K562 (cell line): ENCODE data around the gene KCNAB2. TPM values are rescaled to one million over a fixed set of nuclear protein-coding genes. Genes with fewer than 3 reads are reported as not detected.

Source experiments
- ATAC-seq: fragments of 200-7000 bp; cut with Tn5 transposase; 3 replicates; pipeline ENCODE4 v1.9.1; 2020; ENCODE audit warnings: moderate library complexity
- BruUV-seq: library from RNA; stranded (reverse); fragments of 400-500 nt; replicated peaks from 2 replicates; lab custom pipeline; 2021; lab: Mats Ljungman, UMichigan
- CTCF ChIA-PET: fragments of 300-600 bp; formaldehyde crosslinking; extraction: SDS; loops from one replicate; lab custom pipeline; 2021; ENCODE audit warnings: low intra/inter-chr PET ratio; lab: Yijun Ruan, JAX
- POLR2A ChIA-PET: fragments of 300-600, 350-650 bp; sonication (Branson Sonifier 250); formaldehyde crosslinking; extraction: SDS; loops from one replicate; lab custom pipeline; 2021; ENCODE audit warnings: antibody characterized with exemption, inconsistent platforms; lab: Yijun Ruan, JAX
- DNase-seq, 4 experiments: peaks; one replicate each; pipeline versions ENCODE4 v3.0.0 to v3.0.0-alpha.2; 2011 to 2018; ENCODE audit warnings: low spot score in 3 of 4, mixed read lengths in 3 of 4; ENCODE audit errors: extremely low read depth in 1 of 4
- FAIRE-seq: peaks from 2 replicates; lab custom pipeline; 2011; peaks lifted over from hg19 to GRCh38; lab: Jason Lieb, UNC
- H2AFZ ChIP-seq: 2 replicates; pipeline ENCODE4 v1.6.0; 2011; ENCODE audit warnings: low read depth, low read length, control low read depth, inconsistent platforms
- H3K27ac ChIP-seq: fragments of 200-600 bp; 3 replicates; pipeline ENCODE4 v1.8.0; 2011; ENCODE audit warnings: low read depth, mild to moderate bottlenecking, control low read depth, inconsistent platforms, low read length, moderate library complexity, mixed read lengths; ENCODE audit errors: extremely low read depth
- H3K27me3 ChIP-seq, 2 experiments: fragments of 300-600 bp in 1 of 2; 2 replicates in 1 of 2; 3 replicates in 1 of 2; pipeline versions ENCODE4 v1.6.0 to v1.8.0; 2011; ENCODE audit warnings: inconsistent platforms in 2 of 2, low read length in 2 of 2, mild to moderate bottlenecking in 1 of 2, mixed read lengths in 1 of 2, moderate library complexity in 1 of 2; ENCODE audit not compliant: control insufficient read depth in 2 of 2, insufficient read depth in 2 of 2
- H3K36me3 ChIP-seq: fragments of 300-600 bp; 3 replicates; pipeline ENCODE4 v1.8.0; 2011; ENCODE audit warnings: mild to moderate bottlenecking, low read length, inconsistent platforms; ENCODE audit not compliant: control insufficient read depth, insufficient read depth
- H3K4me1 ChIP-seq, 2 experiments: fragments of 200-600 bp in 1 of 2; replicated peaks in 1 of 2; 2 replicates in 1 of 2; 3 replicates in 1 of 2; pipeline versions ENCODE4 v1.5.1 to v1.8.0; 2011; ENCODE audit warnings: inconsistent platforms in 2 of 2, low read length in 2 of 2, mild to moderate bottlenecking in 1 of 2, mixed read lengths in 1 of 2, moderate library complexity in 1 of 2; ENCODE audit not compliant: control insufficient read depth in 2 of 2, insufficient read depth in 2 of 2
- H3K4me2 ChIP-seq: 2 replicates; pipeline ENCODE4 v1.6.1; 2011; ENCODE audit warnings: low read length, control low read depth, inconsistent platforms, mixed read lengths; ENCODE audit not compliant: insufficient read depth
- H3K4me3 ChIP-seq: fragments of 200-600 bp; sonication (generic), shearing (Covaris generic); 2 replicates; pipeline ENCODE4 v1.5.1; 2016; ENCODE audit warnings: control low read depth, inconsistent platforms
- H3K79me2 ChIP-seq: fragments of 200-600 bp; 3 replicates; pipeline ENCODE4 v1.8.0; 2011; ENCODE audit warnings: low read length, inconsistent platforms; ENCODE audit not compliant: control insufficient read depth, insufficient read depth
- H3K9ac ChIP-seq, 2 experiments: 2 replicates each; pipeline versions ENCODE4 v1.6.0 to v1.6.1; 2011; ENCODE audit warnings: low read depth in 2 of 2, low read length in 2 of 2, control low read depth in 1 of 2, inconsistent platforms in 1 of 2, mild to moderate bottlenecking in 1 of 2, mixed read lengths in 1 of 2; ENCODE audit not compliant: insufficient read depth in 1 of 2
- H3K9me1 ChIP-seq: one replicate; pipeline ENCODE4 v1.6.0; 2011; ENCODE audit warnings: inconsistent platforms, mild to moderate bottlenecking, low read length, moderate library complexity; ENCODE audit not compliant: control insufficient read depth, insufficient read depth
- H3K9me3 ChIP-seq: replicated peaks from 2 replicates; pipeline ENCODE4 v1.5.1; 2011; ENCODE audit warnings: low read depth, low read length, inconsistent platforms; ENCODE audit not compliant: control insufficient read depth, insufficient read depth
- H4K20me1 ChIP-seq: replicated peaks from 2 replicates; pipeline ENCODE4 v1.6.1; 2011; ENCODE audit warnings: low read length, inconsistent platforms, mixed read lengths; ENCODE audit not compliant: control insufficient read depth, insufficient read depth
- CBFA2T3 ChIP-seq: fragments of 450-650 bp; IDR thresholded peaks from 2 replicates; pipeline ENCODE4 v1.6.1; 2017
- CBX3 ChIP-seq, 2 experiments: IDR thresholded peaks; 1 replicate in 1 of 2; 2 replicates in 1 of 2; pipeline ENCODE4 v1.6.1; 2012; ENCODE audit warnings: inconsistent platforms in 2 of 2, low read length in 2 of 2, borderline replicate concordance in 1 of 2, control low read depth in 1 of 2
- CCAR2 ChIP-seq: fragments of 200-400 bp; formaldehyde crosslinking; IDR thresholded peaks from 2 replicates; pipeline ENCODE4 v1.6.1; 2017; ENCODE audit warnings: mild to moderate bottlenecking, low read depth, low read length
- CHCHD3 ChIP-seq: fragments of 250-450 bp; sonication (Bioruptor Pico); IDR thresholded peaks from 2 replicates; pipeline ENCODE4 v2.1.2; 2022; ENCODE audit warnings: mild to moderate bottlenecking
- ELF4 ChIP-seq: fragments of 450-650 bp; formaldehyde crosslinking; IDR thresholded peaks from 2 replicates; pipeline ENCODE4 v1.4.0; 2022; ENCODE audit warnings: missing genetic modification characterization
- KLF13 ChIP-seq: fragments of 450-650 bp; IDR thresholded peaks from 2 replicates; pipeline ENCODE4 v1.6.1; 2016; ENCODE audit warnings: missing genetic modification characterization, low read depth, mild to moderate bottlenecking, missing compliant biosample characterization, moderate library complexity, borderline replicate concordance
- RBM34 ChIP-seq: fragments of 200-400 bp; formaldehyde crosslinking; IDR thresholded peaks from 2 replicates; pipeline ENCODE4 v1.6.1; 2018; ENCODE audit warnings: low read length, borderline replicate concordance; ENCODE audit not compliant: insufficient read depth
- SIRT6 ChIP-seq: IDR thresholded peaks from one replicate; pipeline ENCODE4 v1.6.1; 2012; ENCODE audit warnings: low read depth, mild to moderate bottlenecking, control low read depth, inconsistent platforms, low read length, moderate library complexity
- TGIF2 ChIP-seq: sonication (generic); formaldehyde crosslinking; IDR thresholded peaks from 2 replicates; pipeline ENCODE4 v1.8.1; 2022; ENCODE audit warnings: mild to moderate bottlenecking, missing genetic modification reagents, moderate library complexity
- YY1 ChIP-seq, 3 experiments: IDR thresholded peaks; 2 replicates each; pipeline ENCODE4 v1.6.1; 2011; ENCODE audit warnings: low read length in 2 of 3, mild to moderate bottlenecking in 2 of 3, moderate library complexity in 2 of 3, borderline replicate concordance in 1 of 3, control low read depth in 1 of 3, low read depth in 1 of 3; ENCODE audit not compliant: insufficient read depth in 3 of 3, insufficient replicate concordance in 2 of 3, control insufficient read depth in 1 of 3, insufficient read length in 1 of 3; ENCODE audit errors: extremely low read depth in 1 of 3
- WGBS: fragments of 100-300 bp; shearing (Covaris generic); methylation state at CpG from one replicate; pipeline ENCODE4 v1.1.6; 2016; ENCODE audit warnings: low coverage, mixed read lengths; ENCODE audit not compliant: insufficient coverage; ENCODE audit errors: missing lambda C conversion rate; 5-methylcytosine and 5-hydroxymethylcytosine counted together
- in situ Hi-C: fragments of 300-500 bp; cut with MboI; formaldehyde crosslinking; loops from 4 replicates; pipeline ENCODE4 v1.15.0; 2018; ENCODE audit warnings: inconsistent platforms, mixed read lengths
- intact Hi-C: fragments of 100-400 bp; cut with micrococcal nuclease; formaldehyde crosslinking; loops from 2 replicates; pipeline ENCODE4 v1.14.2; 2022
- polyA plus RNA-seq, 8 experiments: library from polyadenylated mRNA; depleted of rRNA in 4 of 8; stranded (reverse) in 5 of 8; unstranded in 3 of 8; fragments of >200 nt; fragmentation: Nextera tagmentation in 2 of 8; fragmentation: Illumina TruSeq in 1 of 8; extraction: Ambion mirVana in 2 of 8; extraction: Trizol in 1 of 8; gene quantifications; 2 replicates each; pipeline versions ENCODE4 v1.2.1 to v1.2.3, GENCODE V29; 2011 to 2014; ENCODE audit warnings: inconsistent platforms in 1 of 8, missing spikeins in 1 of 8
- total RNA-seq, 7 experiments: library from RNA; depleted of rRNA in 6 of 7; stranded (reverse); fragments of >200 nt in 6 of 7; fragmentation: Illumina TruSeq in 2 of 7; extraction: Trizol in 2 of 7; gene quantifications; 2 replicates each; pipeline versions ENCODE4 v1.2.1 to v1.2.3, GENCODE V29; 2011 to 2021; ENCODE audit warnings: low replicate concordance in 1 of 7

Gene KCNAB2
- total and polyA plus RNA-seq, 9 of the 15 experiments (the other 6 are each of a cell fraction or from before 2014, with no cell fraction given): 1.8 to 15.8 (median 7.1) TPM

GRCh38 chr1:6012529-6013318, 33.0 kb upstream of the KCNAB2 start:
- Histone ChIP-seq H3K4me3 (no peak overlapping the region), H4K20me1 (peaks cover 22% of the 10 kb centered on the region; the same call in 1 of the 2 replicates), H2AFZ (no peak overlapping the region), H3K9me3 (no peaks in the 10 kb centered on the region), H3K9ac (no peak overlapping the region; a peak in 1 of 4 replicates), H3K79me2 (no peaks in the 10 kb centered on the region; the same call in 2 of the 3 replicates), H3K4me1 (peaks cover 11 to 31% of the 10 kb centered on the region in 2 experiments), H3K27me3 (no peaks in the 10 kb centered on the region), H3K9me1 (peaks cover 1% of the 10 kb centered on the region), H3K4me2 (no peak overlapping the region), H3K27ac (no peak overlapping the region), H3K36me3 (no peaks in the 10 kb centered on the region)
- TF ChIP-seq CHCHD3 (no peak), CBX3 (IDR thresholded peaks at IDR 0.05; ENCODE audit: borderline replicate concordance in 1 of 2, low read length in 2 of 2) (no peak), ELF4 (no peak), CCAR2 (no peak), TGIF2 (CRISPR knock-in tag) (no peak), YY1 (IDR thresholded peaks at IDR 0.05; ENCODE audit: borderline replicate concordance in 1 of 3, control insufficient read depth in 1 of 3, extremely low read depth in 1 of 3, insufficient read depth in 3 of 3, insufficient read length in 1 of 3, insufficient replicate concordance in 2 of 3, low read depth in 1 of 3, low read length in 2 of 3) (no peak), CBFA2T3 (no peak), SIRT6 (no peak), KLF13 (tag) (no peak), RBM34 (no peak)
- DNase-seq (no peak), ATAC-seq (no peak), FAIRE-seq (no peak)
- in situ Hi-C loops: no loop called here
- POLR2A ChIA-PET: interaction anchor here (2.3 kb wide), 1 partner anchor 10 kb away, joined by 7 read pairs; no protein-coding TSS in a partner anchor
- no TSS peak for BruUV-seq
- CTCF ChIA-PET: no interaction called here
- intact Hi-C loops: no loop called here
- 76% methylated on average over 16 of the region's 17 CpGs for WGBS
